ENCODE measurements around the gene UPK1B.

UPK1B gene

DNA sequence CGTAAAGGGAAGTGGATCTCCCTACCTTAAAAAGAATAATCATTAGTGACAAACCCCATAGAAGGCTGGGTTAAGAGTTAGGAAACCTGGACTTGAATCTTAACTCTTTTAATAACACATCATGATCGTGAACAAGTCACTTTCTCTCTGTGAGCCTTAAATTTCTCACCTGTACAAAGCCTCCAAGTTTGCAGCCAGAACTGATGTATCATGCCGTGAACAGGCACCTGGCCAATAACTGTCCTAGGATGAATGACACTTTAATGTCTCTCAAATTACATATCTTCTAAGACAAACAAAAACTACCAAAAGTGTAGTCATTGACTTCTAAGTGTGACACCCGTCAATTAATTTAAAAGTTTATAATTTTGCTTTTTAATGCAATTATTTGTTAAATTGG, 3.9 kb downstream of the UPK1B start:
- DNase-seq: no peak

DNA sequence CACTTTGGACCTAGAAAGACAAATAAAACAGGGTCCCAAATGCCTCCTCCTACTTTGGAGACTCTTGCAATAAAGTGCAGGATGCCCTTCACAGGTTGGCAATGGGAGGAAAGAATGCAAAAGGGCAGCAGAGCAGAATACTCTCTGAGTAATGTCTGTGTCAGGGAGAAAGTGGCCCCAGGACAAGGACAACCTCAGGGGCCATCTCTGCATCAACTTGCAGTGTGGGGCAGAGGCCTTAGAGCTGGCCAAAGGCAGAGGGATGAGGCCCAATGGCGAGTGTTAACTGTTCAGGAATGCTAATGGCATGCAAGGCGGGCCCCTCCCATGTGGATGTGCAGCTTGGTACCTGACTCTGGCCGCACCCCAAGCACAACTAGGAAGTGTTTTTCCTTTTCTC, 8.4 kb downstream of the UPK1B start:
- DNase-seq: no peak

- no peak for DNase-seq
Measured at GRCh38 chr3:119184111-119184510, 10.7 kb downstream of the UPK1B start.

DNA sequence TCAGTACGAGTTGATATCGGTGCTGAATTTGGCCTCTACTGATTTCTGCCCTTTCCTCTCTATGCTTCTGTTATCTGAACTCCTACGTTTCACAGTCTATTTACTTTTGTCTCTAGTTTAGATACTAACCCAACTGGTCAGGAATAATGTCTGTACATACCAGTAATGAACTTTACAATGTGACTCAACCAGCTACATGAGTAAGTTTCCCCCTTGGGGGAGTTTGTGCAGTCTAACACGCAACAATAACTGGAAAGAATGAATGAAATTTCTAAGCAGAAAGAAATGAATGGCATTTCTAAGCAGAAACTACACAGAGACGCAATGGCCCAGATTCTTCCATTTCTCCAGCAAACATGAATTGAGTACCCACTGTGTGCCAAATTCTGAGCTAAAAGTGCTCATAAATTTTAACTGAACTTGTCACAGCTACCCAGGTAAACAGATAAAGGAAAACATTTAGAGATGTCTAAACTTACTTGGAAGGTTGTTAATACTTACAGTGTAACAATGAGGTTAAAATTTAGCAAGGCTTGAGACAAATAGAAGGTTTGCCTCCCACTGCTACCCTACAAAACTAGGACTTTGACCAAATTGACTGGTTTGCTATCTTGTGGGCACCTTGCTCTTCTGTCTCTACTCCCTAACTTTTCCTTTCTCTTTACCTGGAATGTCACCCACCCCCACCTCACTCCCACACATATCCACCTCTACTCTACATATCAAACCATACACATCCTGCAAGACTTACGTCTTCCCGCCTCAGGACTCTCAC, 11.6 kb downstream of the UPK1B start:
- no peak for DNase-seq

DNA sequence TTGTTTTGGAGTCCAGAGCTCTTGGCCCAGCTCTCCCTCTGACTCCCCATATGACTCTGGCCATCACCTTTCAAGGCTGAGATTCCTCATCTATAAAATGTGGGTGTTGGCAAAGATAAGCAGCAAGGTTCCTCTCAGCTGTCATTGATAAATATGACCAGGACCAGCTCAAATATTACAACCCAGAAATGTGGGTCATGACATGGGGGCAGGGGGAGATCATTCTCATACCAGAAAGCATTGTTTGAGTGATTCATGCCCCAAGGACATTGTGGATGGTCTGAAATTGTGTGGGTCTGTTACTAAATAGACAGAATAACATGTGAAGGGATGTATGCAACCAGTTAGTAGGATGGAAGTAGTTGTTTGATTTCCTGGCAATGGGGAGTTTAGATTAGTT, 13.9 kb downstream of the UPK1B start:
- no peak for DNase-seq

- no peak for DNase-seq
Measured at GRCh38 chr3:119191800-119192199, 18.4 kb downstream of the UPK1B start.

GRCh38 chr3:119194237-119195150, 21.1 kb downstream of the UPK1B start:
- no peak for DNase-seq

DNA sequence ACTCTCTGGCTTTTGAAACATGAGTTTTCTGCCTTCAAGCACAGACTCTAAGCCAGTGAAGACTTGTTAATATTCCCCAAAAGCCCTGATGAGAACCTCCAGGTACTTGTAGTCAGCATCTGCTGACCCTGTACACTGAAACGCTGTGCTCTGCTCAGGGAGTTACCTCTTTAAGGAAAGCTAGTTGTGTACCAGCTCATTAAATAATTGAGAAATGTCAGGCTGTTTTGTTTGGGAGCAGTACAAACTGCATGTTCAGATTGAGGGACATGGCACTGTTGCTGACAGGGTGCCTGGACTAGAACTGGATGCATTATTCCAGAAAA, 21.7 kb downstream of the UPK1B start:
- DNase-seq: no peak

DNA sequence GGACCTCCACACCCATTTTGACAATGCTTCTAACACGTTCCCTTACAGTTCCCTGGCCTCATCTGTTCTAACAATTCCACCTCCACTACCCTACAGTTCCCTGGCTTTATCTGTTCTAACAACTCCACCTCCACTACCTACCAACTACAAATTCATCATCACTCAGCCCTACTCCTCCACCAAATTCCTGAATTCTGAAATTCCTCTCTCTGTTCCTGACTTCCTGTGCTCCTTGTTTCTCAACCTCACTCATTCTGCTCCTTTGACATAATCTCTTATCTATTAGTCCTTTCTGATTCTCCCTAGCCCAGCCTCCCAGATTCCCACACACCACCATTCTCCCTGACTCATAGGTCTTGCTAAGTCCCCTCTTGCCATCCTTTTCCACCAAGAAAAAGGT, 22.5 kb downstream of the UPK1B start:
- DNase-seq: no peak

- DNase-seq: no peak
Measured at GRCh38 chr3:119205209-119205608, 31.8 kb downstream of the UPK1B start.

GRCh38 chr3:119205685-119206084, 32.3 kb downstream of the UPK1B start:
- DNase-seq: no peak

- no peak for DNase-seq
Measured at GRCh38 chr3:119206611-119207511, 33.5 kb downstream of the UPK1B start.

DNA sequence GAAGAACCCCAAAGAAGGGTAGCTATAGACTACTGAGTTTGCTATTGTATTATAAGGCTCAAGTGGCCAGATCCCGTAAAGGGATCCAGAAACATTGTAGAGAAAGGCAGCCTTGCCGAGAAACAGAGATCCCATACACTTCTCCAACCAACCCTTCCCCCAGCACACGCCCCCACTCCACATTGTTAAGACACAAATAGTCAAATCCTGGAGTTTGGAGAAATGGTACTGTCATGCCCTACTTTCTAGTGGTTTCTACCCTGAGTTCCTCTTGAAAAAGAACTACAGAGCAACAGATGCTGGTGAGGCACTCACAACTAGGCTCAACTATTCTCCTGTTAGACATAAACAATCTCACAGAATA, 34.1 kb downstream of the UPK1B start:
- no peak for DNase-seq

- DNase-seq: no peak
Measured at GRCh38 chr3:119211193-119211592, 37.8 kb downstream of the UPK1B start.

DNA sequence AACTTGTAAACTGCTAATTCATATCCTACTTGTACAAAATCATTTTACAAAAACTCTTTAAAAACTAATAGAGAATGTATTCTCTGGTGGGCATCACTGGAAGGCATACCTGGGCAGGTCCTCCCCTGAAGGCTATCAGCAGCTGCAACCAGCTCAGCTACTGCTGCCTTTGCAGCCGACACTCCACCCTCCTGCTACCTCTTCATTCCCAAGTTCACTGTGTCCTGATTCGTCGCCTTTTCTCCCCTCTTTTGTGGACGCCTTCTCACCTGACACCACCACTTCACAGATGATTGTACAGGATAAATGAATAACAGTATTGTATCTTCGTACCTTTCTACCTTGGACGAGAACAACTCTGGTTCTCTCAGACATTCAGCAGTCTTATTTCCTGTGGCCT, 38.4 kb downstream of the UPK1B start:
- DNase-seq: no peak

GRCh38 chr3:119219069-119219468, 45.7 kb downstream of the UPK1B start:
- DNase-seq: no peak

DNA sequence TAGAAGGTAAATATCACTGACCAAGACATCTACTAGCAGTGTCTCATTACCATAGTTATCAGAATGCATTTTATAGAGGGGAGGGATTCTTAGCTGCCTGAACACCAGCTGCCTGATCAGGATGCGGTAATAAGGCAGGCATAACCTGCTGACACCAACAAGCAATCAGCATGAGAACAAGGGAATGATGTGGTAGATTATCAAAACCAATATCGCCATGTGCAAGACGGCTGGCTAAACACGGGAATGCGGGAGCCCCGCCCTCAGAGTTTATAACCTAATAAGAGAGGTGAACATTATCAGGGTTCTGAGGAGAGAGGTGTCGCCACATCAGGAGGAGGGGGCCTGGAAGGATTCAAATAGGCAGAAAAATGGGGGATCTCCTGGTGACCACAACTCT, 46.8 kb downstream of the UPK1B start:
- no peak for DNase-seq

DNA sequence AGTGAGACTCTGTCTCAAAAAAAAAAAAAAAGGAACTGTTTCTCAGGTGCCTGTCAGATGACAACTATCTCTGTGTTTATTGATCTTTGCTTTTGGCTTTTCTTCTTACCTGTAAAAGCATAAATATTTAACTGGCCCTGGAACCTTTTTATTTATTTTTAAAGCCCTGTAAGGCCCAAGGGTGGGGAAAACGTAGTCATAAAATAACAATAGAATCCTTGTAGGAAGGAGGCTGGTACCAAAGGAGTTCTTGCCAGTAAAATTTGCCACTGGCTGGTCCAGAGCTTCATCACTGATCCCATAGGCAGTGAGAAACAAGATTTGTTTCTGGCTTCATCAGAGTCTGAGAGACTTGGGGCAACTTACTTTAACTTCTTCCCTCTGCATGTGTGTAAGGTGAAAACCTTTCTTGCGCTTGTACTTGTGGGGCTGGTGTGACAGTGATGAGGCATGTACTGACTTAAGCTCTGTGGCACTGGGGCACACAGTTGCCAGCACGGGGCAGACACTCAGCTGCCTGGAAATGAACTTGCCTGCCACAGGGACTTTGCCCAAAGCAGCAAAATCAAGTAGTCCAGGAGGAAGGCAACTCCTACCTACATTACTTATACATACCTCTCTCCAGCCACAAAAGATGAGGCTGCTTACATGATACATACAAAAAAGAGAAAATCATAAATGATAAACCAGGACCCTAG, 47.7 kb downstream of the UPK1B start:
- DNase-seq: no peak

GRCh38 chr3:119221779-119222320, 48.5 kb downstream of the UPK1B start:
- DNase-seq: no peak

- DNase-seq: no peak
Measured at GRCh38 chr3:119222391-119222790, 49.0 kb downstream of the UPK1B start.

DNA sequence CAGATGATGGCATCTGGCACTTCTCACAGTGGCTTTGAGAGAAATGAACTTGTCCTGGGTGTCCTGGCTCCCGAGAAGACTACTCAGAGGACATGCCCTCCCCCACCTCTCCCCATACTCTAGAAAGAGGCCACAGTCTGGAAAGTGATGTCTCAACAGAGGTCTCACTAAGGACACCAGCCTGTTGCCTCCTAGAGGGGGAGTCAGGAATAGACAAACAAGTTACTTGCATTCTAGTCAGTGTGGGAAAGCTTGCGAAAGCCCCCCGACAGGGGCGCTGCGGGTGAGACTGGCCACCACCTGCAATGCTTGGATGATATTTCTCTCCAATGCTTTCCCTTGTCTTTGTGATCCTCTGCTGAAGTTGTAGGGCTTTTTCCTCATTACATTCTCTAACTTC, 50.1 kb downstream of the UPK1B start:
- no peak for DNase-seq

DNA sequence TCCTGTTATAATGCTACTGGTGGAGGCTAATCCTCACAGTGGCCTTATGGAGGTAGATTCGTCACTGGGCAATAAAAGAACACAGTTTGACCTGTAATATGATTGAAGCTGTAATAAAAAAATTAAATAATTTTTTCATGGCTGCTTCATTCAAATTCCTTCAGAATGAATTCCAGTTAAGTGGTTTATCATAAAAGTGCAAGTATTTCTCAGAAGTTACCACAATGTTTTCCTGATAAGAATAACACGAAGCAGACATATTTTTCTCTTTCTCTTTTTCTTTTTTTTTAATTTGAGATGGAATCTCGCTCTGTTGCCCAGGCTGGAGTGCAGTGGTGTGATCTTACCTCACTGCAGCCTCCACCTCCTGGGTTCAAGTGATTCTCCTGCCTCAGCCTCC, 51.7 kb downstream of the UPK1B start:
- DNase-seq: no peak
